GM23338 (cell line): ENCODE results near the gene CDKN2AIPNL. TPM values are rescaled to one million over a fixed set of nuclear protein-coding genes. Genes with fewer than 3 reads are reported as not detected.

ENCODE experiments used
- ATAC-seq: fragments of 200-7000 bp; cut with Tn5 transposase; 3 replicates; pipeline ENCODE4 v1.9.1; 2020
- DNase-seq: peaks from one replicate; pipeline ENCODE4 v3.0.0-alpha.2; 2015; ENCODE audit warnings: low spot score
- H2AFZ ChIP-seq: fragments of 200-600 bp; sonication (generic); 2 replicates; pipeline ENCODE4 v1.8.0; 2016; ENCODE audit warnings: antibody characterized with exemption, mild to moderate bottlenecking, moderate library complexity
- H3F3A ChIP-seq: fragments of 200-600 bp; sonication (generic); replicated peaks from 2 replicates; pipeline ENCODE4 v1.8.0; 2017; ENCODE audit warnings: antibody characterized with exemption, mixed run types, low read depth
- H3K27ac ChIP-seq: fragments of 200-600 bp; sonication (generic); 2 replicates; pipeline ENCODE4 v1.6.1; 2016; ENCODE audit warnings: low read depth
- H3K27me3 ChIP-seq: fragments of 200-600 bp; sonication (generic); 2 replicates; pipeline ENCODE4 v1.8.0; 2016; ENCODE audit warnings: mild to moderate bottlenecking, mixed run types, moderate library complexity; ENCODE audit not compliant: insufficient read depth
- H3K36me3 ChIP-seq: fragments of 200-600 bp; sonication (generic); 2 replicates; pipeline ENCODE4 v1.8.0; 2016; ENCODE audit warnings: mild to moderate bottlenecking; ENCODE audit not compliant: insufficient read depth
- H3K4me1 ChIP-seq: fragments of 200-600 bp; sonication (generic); 2 replicates; pipeline ENCODE4 v1.8.0; 2016; ENCODE audit warnings: mild to moderate bottlenecking, moderate library complexity; ENCODE audit not compliant: insufficient read depth
- H3K4me2 ChIP-seq: fragments of 200-600 bp; sonication (generic); 2 replicates; pipeline ENCODE4 v1.7.1; 2017; ENCODE audit warnings: mixed run types
- H3K4me3 ChIP-seq: fragments of 200-600 bp; sonication (generic); 2 replicates; pipeline ENCODE4 v1.6.1; 2016; ENCODE audit warnings: mixed run types
- H3K79me2 ChIP-seq: fragments of 200-600 bp; sonication (generic); replicated peaks from 2 replicates; pipeline ENCODE4 v1.8.0; 2017; ENCODE audit warnings: mild to moderate bottlenecking; ENCODE audit not compliant: insufficient read depth
- H3K9me2 ChIP-seq: fragments of 200-600 bp; sonication (generic); 2 replicates; pipeline ENCODE4 v1.8.0; 2017; ENCODE audit not compliant: insufficient read depth
- H4K20me1 ChIP-seq: fragments of 200-600 bp; sonication (generic); replicated peaks from 2 replicates; pipeline ENCODE4 v1.8.0; 2017; ENCODE audit warnings: mild to moderate bottlenecking; ENCODE audit not compliant: insufficient read depth
- H3K27ac Mint-ChIP-seq: 2 replicates; pipeline ENCODE4 v1.8.0; 2020; ENCODE audit warnings: inconsistent platforms, mild to moderate bottlenecking, moderate library complexity, mixed read lengths
- H3K27me3 Mint-ChIP-seq: 3 replicates; pipeline ENCODE4 v1.8.0; 2022; ENCODE audit warnings: low read depth, mild to moderate bottlenecking, moderate library complexity, mixed read lengths, inconsistent platforms; ENCODE audit not compliant: insufficient read depth, poor library complexity
- H3K36me3 Mint-ChIP-seq: 3 replicates; pipeline ENCODE4 v1.8.0; 2021; ENCODE audit warnings: low read depth, mild to moderate bottlenecking, inconsistent platforms, moderate library complexity, mixed read lengths
- H3K4me1 Mint-ChIP-seq: 3 replicates; pipeline ENCODE4 v1.8.0; 2020; ENCODE audit warnings: mild to moderate bottlenecking, inconsistent platforms, mixed read lengths
- H3K4me3 Mint-ChIP-seq: 3 replicates; pipeline ENCODE4 v1.8.0; 2021; ENCODE audit warnings: moderate library complexity, mild to moderate bottlenecking, inconsistent platforms, mixed read lengths
- H3K9me3 Mint-ChIP-seq: 3 replicates; pipeline ENCODE4 v1.8.0; 2020; ENCODE audit warnings: moderate library complexity, mild to moderate bottlenecking, inconsistent platforms, mixed read lengths
- CREB1 ChIP-seq: fragments of 250-450 bp; sonication (Bioruptor Pico); IDR thresholded peaks from 2 replicates; pipeline ENCODE4 v1.5.0; 2020; ENCODE audit warnings: low read depth, mild to moderate bottlenecking, moderate library complexity
- ETS1 ChIP-seq: IDR thresholded peaks from 2 replicates; pipeline ENCODE4 v1.6.1; 2016; ENCODE audit warnings: antibody characterized with exemption
- EZH2 ChIP-seq: fragments of 200-600 bp; sonication (generic); IDR thresholded peaks from one replicate; pipeline ENCODE4 v1.8.0; 2017; ENCODE audit warnings: antibody characterized with exemption, mild to moderate bottlenecking, low read depth; ENCODE audit not compliant: unreplicated experiment
- EZH2phosphoT487 ChIP-seq: fragments of 200-600 bp; sonication (generic); IDR thresholded peaks from one replicate; pipeline ENCODE4 v1.8.1; 2018; ENCODE audit warnings: antibody characterized with exemption; ENCODE audit not compliant: unreplicated experiment
- NANOG ChIP-seq: IDR thresholded peaks from 2 replicates; pipeline ENCODE4 v1.6.1; 2016; ENCODE audit warnings: antibody characterized with exemption, borderline replicate concordance
- POLR2AphosphoS5 ChIP-seq: IDR thresholded peaks from 2 replicates; pipeline ENCODE4 v1.6.1; 2016; ENCODE audit warnings: antibody characterized with exemption, low read depth
- REST ChIP-seq: IDR thresholded peaks from one replicate; pipeline ENCODE4 v1.6.1; 2018; ENCODE audit warnings: antibody characterized with exemption; ENCODE audit not compliant: unreplicated experiment
- STAT1 ChIP-seq: IDR thresholded peaks from one replicate; pipeline ENCODE4 v1.6.1; 2016; ENCODE audit warnings: antibody characterized with exemption; ENCODE audit not compliant: unreplicated experiment
- ZNF114 ChIP-seq: fragments of 250-450 bp; sonication (Bioruptor Pico); IDR thresholded peaks from 2 replicates; pipeline ENCODE4 v1.5.0; 2020; ENCODE audit warnings: mild to moderate bottlenecking, moderate library complexity
- ZNF331 ChIP-seq: fragments of 250-450 bp; sonication (Bioruptor Pico); IDR thresholded peaks from 2 replicates; pipeline ENCODE4 v1.5.0; 2020; ENCODE audit warnings: low read depth, mild to moderate bottlenecking, moderate library complexity
- ZNF462 ChIP-seq: fragments of 250-450 bp; sonication (Bioruptor Pico); IDR thresholded peaks from 2 replicates; pipeline ENCODE4 v1.5.0; 2020; ENCODE audit warnings: mild to moderate bottlenecking, moderate library complexity
- polyA plus RNA-seq: library from polyadenylated mRNA; unstranded; fragments of >200 nt; fragmentation: Nextera tagmentation; extraction: Ambion mirVana; gene quantifications from 2 replicates; pipeline ENCODE4 v1.2.1, GENCODE V29; 2016
- total RNA-seq: library from RNA; depleted of rRNA; stranded (reverse); fragments of >200 nt; shearing (Covaris generic); gene quantifications from 2 replicates; pipeline ENCODE4 v1.2.3, GENCODE V29; 2014

The CDKN2AIPNL gene
- total and polyA plus RNA-seq, 2 experiments from 2014 or later = 53.5 to 79.5 TPM

GRCh38 chr5:134430001-134430569 is 18.4 kb upstream of the CDKN2AIPNL start (continued):
- 0 out of 2 replicates have a peak, but pooled peaks have one; percentile 27 for TF ChIP-seq ZNF462 (CRISPR knock-in tag)
- no peak for TF ChIP-seq ZNF331 (CRISPR knock-in tag)

- H2AFZ ChIP-seq = no peak overlapping the region
- peak overlapping the region; percentile 98 for H3K27ac Mint-ChIP-seq
- peaks cover 7% of the 10 kb centered on the region for H3K27me3 Mint-ChIP-seq
- TF ChIP-seq ZNF331 (CRISPR knock-in tag) (no peak), EZH2phosphoT487 (no peak), EZH2 (no peak), STAT1 (no peak), ZNF114 (CRISPR knock-in tag) (no peak), NANOG (peak; percentile 93), CREB1 (CRISPR knock-in tag) (peak; percentile 57; the same call in 1 of the 2 replicates), ETS1 (peak; percentile 59; the same call in 1 of the 2 replicates), REST (no peak), POLR2AphosphoS5 (peak; percentile 59; the same call in 1 of the 2 replicates)
Measured at GRCh38 chr5:134427540-134428041, 15.9 kb upstream of the CDKN2AIPNL start.

More at GRCh38 chr5:134427540-134428041, 15.9 kb upstream of the CDKN2AIPNL start:
- H3K4me2 ChIP-seq = peak overlapping the region; percentile 9; the same call in 1 of the 2 replicates
- H3K4me3 Mint-ChIP-seq = peak overlapping the region; percentile 73
- H3K9me3 Mint-ChIP-seq = no peaks in the 10 kb centered on the region
- no peaks in the 10 kb centered on the region for H3K27me3 ChIP-seq
- H4K20me1 ChIP-seq = no peaks in the 10 kb centered on the region
- peak overlapping the region; percentile 96 for H3K27ac ChIP-seq
- H3K4me3 ChIP-seq = peak overlapping the region; percentile 17
- peaks cover 5% of the 10 kb centered on the region; the same call in 1 of the 2 replicates for H3F3A ChIP-seq
- H3K4me1 Mint-ChIP-seq = peaks cover 39% of the 10 kb centered on the region
- no peaks in the 10 kb centered on the region for H3K9me2 ChIP-seq
- peaks cover 23% of the 10 kb centered on the region for H3K79me2 ChIP-seq
- DNase-seq = peak; percentile 95
- H3K36me3 ChIP-seq = no peaks in the 10 kb centered on the region
- H3K36me3 Mint-ChIP-seq = peaks cover 2% of the 10 kb centered on the region; the same call in 2 of the 3 replicates
- H3K4me1 ChIP-seq = peaks cover 22% of the 10 kb centered on the region
- peak; percentile 77 for ATAC-seq
